Right lobe of liver (tissue), 6 donors: ENCODE results near the gene ARHGEF7. TPM values are rescaled to one million over a fixed set of nuclear protein-coding genes. Genes with fewer than 3 reads are reported as not detected.

Source experiments
- ATAC-seq, 4 donors: fragments of 200-7000 bp; cut with Tn5 transposase; one replicate each; pipeline ENCODE4 v1.9.1; 2020; ENCODE audit warnings: mild to moderate bottlenecking in 4 of 4, moderate library complexity in 4 of 4
- DNase-seq, 3 donors: peaks; one replicate each; pipeline ENCODE4 v3.0.0-alpha.2; 2020
- H3K27ac ChIP-seq, 3 donors: fragments of 200-600 bp; one replicate each; pipeline ENCODE4 v1.8.0; 2022
- H3K27me3 ChIP-seq, 2 donors: fragments of 200-600 bp; one replicate each; pipeline ENCODE4 v1.8.0; 2022
- H3K36me3 ChIP-seq, 4 donors: fragments of 200-600 bp; sonication (generic) in 1 of 4; one replicate each; pipeline versions ENCODE4 v1.5.1 to v1.8.0; 2017 to 2022; ENCODE audit warnings: control low read depth in 1 of 4
- H3K4me1 ChIP-seq, 4 donors: fragments of 200-600 bp; sonication (generic) in 1 of 4; one replicate each; pipeline versions ENCODE4 v1.5.1 to v1.8.0; 2017 to 2022; ENCODE audit warnings: control low read depth in 1 of 4
- H3K4me3 ChIP-seq, 3 donors: fragments of 200-600 bp; one replicate each; pipeline ENCODE4 v1.8.0; 2022
- H3K9me3 ChIP-seq, 4 donors: fragments of 200-600 bp; sonication (generic) in 1 of 4; one replicate each; pipeline versions ENCODE4 v1.5.1 to v1.8.0; 2017 to 2022; ENCODE audit warnings: control low read depth in 1 of 4
- CTCF ChIP-seq, 4 donors: fragments of 200-600 bp in 3 of 4; fragments of 450-650 bp in 1 of 4; IDR thresholded peaks; one replicate each; pipeline versions ENCODE4 v1.5.1 to v1.8.0; 2016 to 2022; ENCODE audit warnings: antibody characterized with exemption in 4 of 4, mild to moderate bottlenecking in 2 of 4
- POLR2A ChIP-seq: fragments of 450-650 bp; IDR thresholded peaks from one replicate; pipeline ENCODE4 v1.6.1; 2017; ENCODE audit warnings: antibody characterized with exemption, mild to moderate bottlenecking
- WGBS: methylation state at CpG from one replicate; pipeline ENCODE4 v1.1.6; 2018; ENCODE audit warnings: low coverage, low lambda C conversion rate; ENCODE audit not compliant: insufficient coverage; ENCODE audit errors: missing lambda C conversion rate; 5-methylcytosine and 5-hydroxymethylcytosine counted together
- intact Hi-C, 2 donors: fragments of 100-400 bp; cut with DNase I; formaldehyde crosslinking; loops; one replicate each; pipeline versions ENCODE4 v1.11.2 to v1.14.1; 2022
- total RNA-seq, 6 experiments: library from RNA; depleted of rRNA in 2 of 6; stranded (reverse); fragments of >200 nt in 2 of 6; fragmentation: NEBNext Ultra II Directional in 3 of 6; extraction: Animal tissue kit (Norgen Biotek cat#: 25700) in 3 of 6; gene quantifications; one replicate each; pipeline versions ENCODE4 v1.1.0 to v1.2.4, GENCODE V29; 2016 to 2023
- donor health status: DM: no; HTN: yes; CAD: no.
- donor health status: DM: no; HTN: no; CAD: no.
- donor health status: DM: no; HTN: no; CAD: no.
- donor health status: DM: no; HTN: yes; CAD: no.
- donor health status: DM: no; HTN: yes; CAD: no.

The ARHGEF7 gene
- total RNA-seq, 6 experiments from 2014 or later, result 22.0 to 40.1 (median 33.8) TPM

- Histone ChIP-seq H3K27me3 (no peaks in the 10 kb centered on the region), H3K4me3 (no peak overlapping the region), H3K4me1 (no peaks in the 10 kb centered on the region), H3K9me3 (no peaks in the 10 kb centered on the region), H3K36me3 (no peaks in the 10 kb centered on the region), H3K27ac (no peak overlapping the region)
- DNase-seq (no peak), ATAC-seq (no peak)
- TF ChIP-seq CTCF (IDR thresholded peaks at IDR 0.05) (no peak), POLR2A (no peak)
- intact Hi-C loops, result no loop called here
- 74% methylated on average over 3 of the region's 4 CpGs for WGBS
These were observed 222.1 kb downstream of the ARHGEF7 start for GRCh38 chr13:111337206-111337605.

DNA sequence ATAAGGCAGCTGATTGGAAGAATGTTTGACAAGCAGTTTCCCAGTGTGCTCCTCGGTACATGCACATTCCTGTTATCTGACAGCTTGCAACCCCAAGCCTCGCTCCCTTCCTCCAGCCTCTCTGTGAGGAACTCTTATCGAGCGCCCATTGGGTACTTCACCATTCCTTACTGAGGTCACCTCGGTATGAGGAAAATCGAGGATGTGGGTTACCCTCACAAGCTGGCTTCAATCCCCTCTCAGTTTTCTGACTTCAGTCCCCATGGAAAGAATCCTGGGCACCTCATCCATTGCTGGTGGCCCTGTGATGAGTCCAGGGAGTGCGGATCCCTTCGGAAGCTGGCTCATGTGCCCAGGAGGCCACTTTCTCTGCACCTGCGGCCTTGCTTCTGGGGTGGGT lies 222.6 kb downstream of the ARHGEF7 start:
- intact Hi-C loops, result no loop called here
- Histone ChIP-seq H3K4me3 (no peak overlapping the region), H3K9me3 (no peaks in the 10 kb centered on the region), H3K36me3 (no peaks in the 10 kb centered on the region), H3K27me3 (no peaks in the 10 kb centered on the region), H3K27ac (no peak overlapping the region), H3K4me1 (no peaks in the 10 kb centered on the region)
- WGBS, result 95% methylated on average over 6 of the region's 9 CpGs
- TF ChIP-seq CTCF (IDR thresholded peaks at IDR 0.05), result no peak
- no peak for TF ChIP-seq POLR2A
- ATAC-seq (no peak), DNase-seq (no peak)

DNA sequence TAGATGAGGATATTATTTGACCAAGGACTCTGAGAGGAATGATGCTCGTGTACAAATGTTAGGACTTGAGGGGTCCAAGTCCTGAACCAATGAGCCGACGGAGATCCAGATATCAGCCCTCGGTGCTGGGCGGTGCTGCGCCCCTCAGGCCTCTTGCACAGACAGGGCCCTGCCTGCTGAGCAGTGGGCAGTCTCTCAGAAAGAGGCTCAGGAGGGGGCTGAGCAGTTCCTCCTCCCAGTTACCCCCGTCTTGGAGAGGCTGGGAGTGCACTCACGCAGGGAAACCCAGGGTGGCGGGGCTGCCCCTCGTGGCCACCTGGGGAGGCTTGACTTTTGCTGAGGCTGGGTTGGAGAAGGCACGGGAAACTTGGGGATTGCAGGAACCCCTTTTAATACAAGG lies 223.7 kb downstream of the ARHGEF7 start:
- DNase-seq, result no peak
- Histone ChIP-seq H3K4me3 (no peak overlapping the region), H3K36me3 (no peaks in the 10 kb centered on the region), H3K27ac (no peak overlapping the region), H3K27me3 (no peaks in the 10 kb centered on the region), H3K4me1 (no peaks in the 10 kb centered on the region), H3K9me3 (no peaks in the 10 kb centered on the region)
- ATAC-seq, result no peak
- TF ChIP-seq POLR2A (no peak), CTCF (IDR thresholded peaks at IDR 0.05) (no peak)
- intact Hi-C loops, result no loop called here
- 85% methylated on average over 2 of the region's 11 CpGs for WGBS

- H3K4me1 ChIP-seq, result no peaks in the 10 kb centered on the region
- DNase-seq, result no peak
- ATAC-seq, result peak in 1 of 4 donors; percentile 24
- no peaks in the 10 kb centered on the region for H3K36me3 ChIP-seq
- TF ChIP-seq POLR2A (no peak), CTCF (IDR thresholded peaks at IDR 0.05) (no peak)
- H3K27ac ChIP-seq, result no peak overlapping the region
- intact Hi-C loops, result no loop called here
- no peaks in the 10 kb centered on the region for H3K27me3 ChIP-seq
- no peak overlapping the region for H3K4me3 ChIP-seq
- 83% methylated on average over 6 of the region's 29 CpGs for WGBS
- no peaks in the 10 kb centered on the region for H3K9me3 ChIP-seq
These were observed 224.4 kb downstream of the ARHGEF7 start for GRCh38 chr13:111339366-111340143.
